SK-N-SH (cell line): ENCODE results near the gene CALN1. TPM values are rescaled to one million over a fixed set of nuclear protein-coding genes. Genes with fewer than 3 reads are reported as not detected.
"Not testable (repeated sequence)": the region's sequence is repeated elsewhere in the genome, so short reads cannot be mapped to it uniquely, and the experiment has no call there.

Experiments used
- CTCF ChIA-PET: fragments of 300-600, 350-600 bp; formaldehyde crosslinking; extraction: SDS; loops from one replicate; lab custom pipeline; 2021; lab: Yijun Ruan, JAX
- POLR2A ChIA-PET: fragments of 350-600 bp; sonication (Branson Sonifier 250); formaldehyde crosslinking; extraction: SDS; loops from one replicate; lab custom pipeline; 2020; ENCODE audit warnings: antibody characterized with exemption, inconsistent platforms; lab: Yijun Ruan, JAX
- DNase-seq: peaks from one replicate; pipeline ENCODE4 v3.0.0; 2012
- H2AFZ ChIP-seq: fragments of 200-600 bp; sonication (generic); 2 replicates; pipeline ENCODE4 v1.8.1; 2016; ENCODE audit warnings: antibody characterized with exemption, mild to moderate bottlenecking, low read depth
- H3F3A ChIP-seq: fragments of 200-600 bp; sonication (generic); replicated peaks from 2 replicates; pipeline ENCODE3; 2016; ENCODE audit warnings: antibody characterized with exemption, mild to moderate bottlenecking; ENCODE audit not compliant: insufficient read depth
- H3K27ac ChIP-seq, 2 experiments: fragments of 200-500 bp in 1 of 2; fragments of 200-600 bp in 1 of 2; sonication (Bioruptor generic) in 1 of 2; sonication (generic), shearing (Covaris generic) in 1 of 2; 2 replicates each; pipeline versions ENCODE4 v1.5.1 to v1.6.1; 2014 to 2016; ENCODE audit warnings: low read depth in 2 of 2, inconsistent platforms in 1 of 2, low read length in 1 of 2, mild to moderate bottlenecking in 1 of 2, mixed read lengths in 1 of 2
- H3K27me3 ChIP-seq: fragments of 200-600 bp; sonication (generic), shearing (Covaris generic); 2 replicates; pipeline ENCODE4 v1.6.1; 2016; ENCODE audit warnings: mixed run types; ENCODE audit not compliant: insufficient read depth
- H3K36me3 ChIP-seq, 2 experiments: fragments of 200-500 bp in 1 of 2; fragments of 200-600 bp in 1 of 2; sonication (Bioruptor generic) in 1 of 2; sonication (generic) in 1 of 2; replicated peaks in 1 of 2; 2 replicates each; pipeline versions ENCODE3 to v1.5.1; 2014 to 2016; ENCODE audit warnings: low read length in 1 of 2, mild to moderate bottlenecking in 1 of 2; ENCODE audit not compliant: insufficient read depth in 2 of 2, control insufficient read depth in 1 of 2
- H3K4me1 ChIP-seq, 2 experiments: fragments of 200-500 bp in 1 of 2; fragments of 200-600 bp in 1 of 2; sonication (Bioruptor generic) in 1 of 2; sonication (generic), shearing (Covaris generic) in 1 of 2; 2 replicates each; pipeline versions ENCODE4 v1.5.1 to v1.6.1; 2014 to 2016; ENCODE audit warnings: low read depth in 1 of 2, low read length in 1 of 2, mixed run types in 1 of 2; ENCODE audit not compliant: insufficient read depth in 2 of 2, control insufficient read depth in 1 of 2
- H3K4me2 ChIP-seq: fragments of 200-600 bp; sonication (generic), shearing (Covaris generic); 2 replicates; pipeline ENCODE4 v1.6.1; 2017; ENCODE audit warnings: mixed run types
- H3K4me3 ChIP-seq, 2 experiments: fragments of 200-500 bp in 1 of 2; fragments of 200-600 bp in 1 of 2; sonication (Bioruptor generic) in 1 of 2; sonication (generic), shearing (Covaris generic) in 1 of 2; 2 replicates each; pipeline versions ENCODE4 v1.5.1 to v1.8.1; 2014 to 2016; ENCODE audit warnings: low read depth in 2 of 2, inconsistent platforms in 1 of 2, low read length in 1 of 2, mild to moderate bottlenecking in 1 of 2, mixed read lengths in 1 of 2, moderate library complexity in 1 of 2
- H3K79me2 ChIP-seq: fragments of 200-600 bp; sonication (generic); 2 replicates; pipeline ENCODE4 v1.8.1; 2017; ENCODE audit warnings: mild to moderate bottlenecking; ENCODE audit not compliant: insufficient read depth
- H3K9ac ChIP-seq: fragments of 200-600 bp; sonication (generic); 2 replicates; pipeline ENCODE4 v1.6.1; 2017; ENCODE audit warnings: mixed run types
- H3K9me2 ChIP-seq: fragments of 200-600 bp; sonication (generic); 2 replicates; pipeline ENCODE4 v1.6.1; 2017; ENCODE audit warnings: mixed run types
- H3K9me3 ChIP-seq: fragments of 200-600 bp; sonication (generic); 2 replicates; pipeline ENCODE4 v1.6.1; 2017; ENCODE audit warnings: mixed run types, mild to moderate bottlenecking, moderate library complexity
- H4K20me1 ChIP-seq: fragments of 200-600 bp; sonication (generic); 2 replicates; pipeline ENCODE4 v1.6.1; 2017; ENCODE audit warnings: mild to moderate bottlenecking, mixed run types; ENCODE audit not compliant: insufficient read depth
- EZH2phosphoT487 ChIP-seq: fragments of 200-600 bp; sonication (generic); IDR thresholded peaks from 2 replicates; pipeline ENCODE4 v1.6.1; 2017; ENCODE audit warnings: low read depth, mixed run types, mild to moderate bottlenecking, antibody characterized with exemption, moderate library complexity, borderline replicate concordance
- GATA2 ChIP-seq: sonication (generic); formaldehyde crosslinking; IDR thresholded peaks from 2 replicates; pipeline ENCODE4 v1.5.0; 2020; ENCODE audit warnings: mild to moderate bottlenecking, missing genetic modification reagents
- IRF3 ChIP-seq: fragments of 150-350 bp; IDR thresholded peaks from 2 replicates; pipeline ENCODE4 v1.6.1; 2016; ENCODE audit warnings: mild to moderate bottlenecking, low read depth, low read length
- JUND ChIP-seq: IDR thresholded peaks from 2 replicates; pipeline ENCODE4 v1.4.0; 2012
- NFIC ChIP-seq: IDR thresholded peaks from 2 replicates; pipeline ENCODE4 v1.4.0; 2012; ENCODE audit warnings: borderline replicate concordance
- NRF1 ChIP-seq: IDR thresholded peaks from 2 replicates; pipeline ENCODE4 v1.6.1; 2012; ENCODE audit warnings: low read depth, mild to moderate bottlenecking, low read length
- RAD21 ChIP-seq: IDR thresholded peaks from 2 replicates; pipeline ENCODE4 v1.6.1; 2012; ENCODE audit warnings: mild to moderate bottlenecking, low read length
- RFX5 ChIP-seq: IDR thresholded peaks from 2 replicates; pipeline ENCODE4 v1.6.1; 2012; ENCODE audit warnings: mild to moderate bottlenecking, improper control_type of control experiment, low read length
- SIN3A ChIP-seq: IDR thresholded peaks from 2 replicates; pipeline ENCODE4 v1.6.1; 2012; ENCODE audit warnings: low read depth, mild to moderate bottlenecking, low read length, moderate library complexity, borderline replicate concordance
- TAF1 ChIP-seq: IDR thresholded peaks from 2 replicates; pipeline ENCODE4 v1.6.1; 2012; ENCODE audit warnings: low read depth, mild to moderate bottlenecking, low read length, moderate library complexity, borderline replicate concordance
- USF1 ChIP-seq: IDR thresholded peaks from 2 replicates; pipeline ENCODE4 v1.4.0; 2012; ENCODE audit warnings: low read depth, borderline replicate concordance
- USF2 ChIP-seq: fragments of 150-350 bp; IDR thresholded peaks from 2 replicates; pipeline ENCODE4 v1.6.1; 2017; ENCODE audit warnings: antibody characterized with exemption, low read length, low read depth, borderline replicate concordance
- ZBTB33 ChIP-seq: IDR thresholded peaks from 2 replicates; pipeline ENCODE4 v1.4.0; 2012; ENCODE audit warnings: low read depth, borderline replicate concordance
- WGBS: methylation state at CpG from one replicate; pipeline ENCODE4 v1.1.6; 2017; ENCODE audit warnings: low lambda C conversion rate; 5-methylcytosine and 5-hydroxymethylcytosine counted together
- polyA plus RNA-seq, 3 experiments: library from polyadenylated mRNA; depleted of rRNA; stranded (reverse); fragments of >200 nt; gene quantifications; 2 replicates each; pipeline ENCODE4 v1.2.3, GENCODE V29; 2012

Gene CALN1
- polyA plus RNA-seq, 1 of the 3 experiments (the other 2 are of a cell fraction) = not detected

GRCh38 chr7:71933426-71933825 lies 478.7 kb downstream of the CALN1 start (continued):
- no peak for TF ChIP-seq TAF1
- TF ChIP-seq NRF1 = no peak
- TF ChIP-seq EZH2phosphoT487 = no peak
- no peak for TF ChIP-seq USF2
- TF ChIP-seq ZBTB33 = no peak
- no peak for TF ChIP-seq RFX5
- TF ChIP-seq SIN3A = no peak
- no peak for TF ChIP-seq JUND

- Histone ChIP-seq H3K9me2 (no peaks in the 10 kb centered on the region), H3K9me3 (no peaks in the 10 kb centered on the region), H3F3A (no peaks in the 10 kb centered on the region), H3K27ac (no peak overlapping the region), H3K4me1 (no peaks in the 10 kb centered on the region), H3K79me2 (no peaks in the 10 kb centered on the region)
- TF ChIP-seq NFIC = no peak
- no peak for TF ChIP-seq USF1
- TF ChIP-seq SIN3A = no peak
- TF ChIP-seq RAD21 = peak; percentile 52
- no peak for TF ChIP-seq ZBTB33
- no peak for TF ChIP-seq GATA2 (CRISPR knock-in tag)
- TF ChIP-seq JUND = no peak
- no peak for TF ChIP-seq IRF3
- TF ChIP-seq, all 33 proteins: peak for 1
- no peak overlapping the region for H3K9ac ChIP-seq
- H3K27me3 ChIP-seq = no peaks in the 10 kb centered on the region
- no peak overlapping the region for H3K4me2 ChIP-seq
- no peak overlapping the region for H3K4me3 ChIP-seq
- CTCF ChIA-PET = interaction anchor here (0.5 to 1.4 kb wide), 3 partner anchors 19 to 246 kb away, joined by 3 read pairs; no protein-coding TSS in a partner anchor
- no peak overlapping the region for H2AFZ ChIP-seq
- H3K36me3 ChIP-seq = no peaks in the 10 kb centered on the region
- peak; percentile 16 for DNase-seq
- POLR2A ChIA-PET = no interaction called here
- WGBS = 15% methylated on average over 7 of the region's 7 CpGs
- H4K20me1 ChIP-seq = no peaks in the 10 kb centered on the region
Measured at GRCh38 chr7:71925663-71926062, 486.5 kb downstream of the CALN1 start.

- H3K36me3 ChIP-seq, H3K4me3 ChIP-seq, CTCF ChIA-PET, H2AFZ ChIP-seq, H3K9ac ChIP-seq, H3K27ac ChIP-seq, H4K20me1 ChIP-seq, DNase-seq, H3F3A ChIP-seq, POLR2A ChIA-PET, H3K4me2 ChIP-seq, H3K4me1 ChIP-seq, H3K27me3 ChIP-seq, H3K9me2 ChIP-seq, H3K9me3 ChIP-seq, H3K79me2 ChIP-seq: not testable (repeated sequence)
- 8% methylated on average over 4 of the region's 4 CpGs for WGBS
Measured at GRCh38 chr7:71914204-71914603, 497.9 kb downstream of the CALN1 start.
